Measurements from ENCODE around the gene ZC3HAV1L.

DNA sequence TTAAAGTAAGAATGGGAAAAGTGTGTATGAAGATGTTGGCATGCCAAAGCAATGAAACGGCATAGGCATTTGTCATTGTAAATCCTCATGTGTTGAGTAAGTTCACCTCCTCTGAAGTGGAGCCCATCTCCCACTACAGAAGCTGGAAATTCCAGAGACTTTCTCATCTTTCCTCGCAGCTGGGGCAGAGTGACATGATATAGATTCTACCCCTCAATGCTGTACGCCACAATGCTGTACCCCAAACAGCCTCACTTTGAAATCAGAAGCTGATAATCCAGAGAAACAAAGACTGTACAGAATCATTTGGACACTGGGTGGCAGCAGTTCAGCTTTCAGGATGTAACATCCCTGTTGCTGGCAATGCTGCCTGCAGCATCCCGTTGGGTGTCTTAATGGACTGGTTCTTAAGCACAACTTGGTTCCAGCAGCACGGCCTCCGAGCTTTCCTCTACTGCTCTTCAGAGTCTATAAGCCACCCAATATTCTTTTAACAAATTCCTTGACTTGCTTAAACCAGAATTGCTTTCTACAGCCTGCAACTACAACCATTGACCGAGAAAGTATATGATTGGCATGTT is 18.8 kb downstream of the ZC3HAV1L start:
- TF ChIP-seq CTCF (conservative IDR thresholded peaks at IDR 0.05) (peak; percentile 94), ZFX (IDR thresholded peaks at IDR 0.05) (no peak)

Data from C4-2B (cell line).